Nephron (organoid): ENCODE measurements around the gene SLC48A1.

Experiments used
- H3K27ac Mint-ChIP-seq, 3 experiments: 2 replicates each; pipeline ENCODE4 v1.8.0; 2020; ENCODE audit warnings: mixed read lengths in 3 of 3, mild to moderate bottlenecking in 2 of 3, moderate library complexity in 1 of 3
- H3K27me3 Mint-ChIP-seq: 2 replicates; pipeline ENCODE4 v1.8.0; 2021; ENCODE audit warnings: low read depth, mild to moderate bottlenecking, moderate library complexity, mixed read lengths
- H3K36me3 Mint-ChIP-seq: 2 replicates; pipeline ENCODE4 v1.8.0; 2020; ENCODE audit warnings: low read depth, mixed read lengths
- H3K4me1 Mint-ChIP-seq: 2 replicates; pipeline ENCODE4 v1.8.0; 2020; ENCODE audit warnings: mixed read lengths
- H3K4me3 Mint-ChIP-seq, 3 experiments: 2 replicates each; pipeline ENCODE4 v1.8.0; 2020; ENCODE audit warnings: mild to moderate bottlenecking in 3 of 3, mixed read lengths in 3 of 3, moderate library complexity in 2 of 3
- H3K9me3 Mint-ChIP-seq: 2 replicates; pipeline ENCODE4 v1.8.0; 2020; ENCODE audit warnings: mixed read lengths
- TF ChIP-seq, protein P1 (sequence below), 3 experiments: fragments of 200-600 bp; sonication (generic); IDR thresholded peaks; one replicate each; pipeline ENCODE4 v1.5.0; 2021; ENCODE audit warnings: antibody characterized with exemption in 3 of 3; ENCODE audit not compliant: unreplicated experiment in 3 of 3

The SLC48A1 gene

DNA sequence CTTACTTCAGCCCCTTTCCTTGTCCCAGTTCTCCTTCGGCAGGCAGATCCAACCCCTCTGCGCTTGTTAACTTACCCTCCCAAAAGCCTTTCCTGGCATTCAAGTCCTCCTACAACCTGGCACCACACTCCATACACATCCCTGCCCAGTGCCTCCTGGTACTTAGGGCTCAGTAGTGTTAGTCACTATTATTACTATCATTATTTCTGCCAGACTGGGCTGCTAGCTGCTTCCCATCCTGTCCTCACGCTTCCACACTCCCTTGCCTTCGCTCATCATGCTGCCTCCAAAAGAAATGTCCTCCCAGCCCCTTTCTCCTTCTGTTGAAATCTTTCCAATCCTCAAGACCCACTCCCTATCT, 48.3 kb downstream of the SLC48A1 start:
- Mint-ChIP-seq H3K27me3 (no peaks in the 10 kb centered on the region), H3K4me3 (peak overlapping the region; percentile 94 to 98 (median 95)), H3K27ac (peak overlapping the region; percentile 99 to 100 (median 99)), H3K4me1 (peaks cover 77% of the 10 kb centered on the region), H3K36me3 (no peaks in the 10 kb centered on the region), H3K9me3 (no peaks in the 10 kb centered on the region)
- TF ChIP-seq, protein P1, sequence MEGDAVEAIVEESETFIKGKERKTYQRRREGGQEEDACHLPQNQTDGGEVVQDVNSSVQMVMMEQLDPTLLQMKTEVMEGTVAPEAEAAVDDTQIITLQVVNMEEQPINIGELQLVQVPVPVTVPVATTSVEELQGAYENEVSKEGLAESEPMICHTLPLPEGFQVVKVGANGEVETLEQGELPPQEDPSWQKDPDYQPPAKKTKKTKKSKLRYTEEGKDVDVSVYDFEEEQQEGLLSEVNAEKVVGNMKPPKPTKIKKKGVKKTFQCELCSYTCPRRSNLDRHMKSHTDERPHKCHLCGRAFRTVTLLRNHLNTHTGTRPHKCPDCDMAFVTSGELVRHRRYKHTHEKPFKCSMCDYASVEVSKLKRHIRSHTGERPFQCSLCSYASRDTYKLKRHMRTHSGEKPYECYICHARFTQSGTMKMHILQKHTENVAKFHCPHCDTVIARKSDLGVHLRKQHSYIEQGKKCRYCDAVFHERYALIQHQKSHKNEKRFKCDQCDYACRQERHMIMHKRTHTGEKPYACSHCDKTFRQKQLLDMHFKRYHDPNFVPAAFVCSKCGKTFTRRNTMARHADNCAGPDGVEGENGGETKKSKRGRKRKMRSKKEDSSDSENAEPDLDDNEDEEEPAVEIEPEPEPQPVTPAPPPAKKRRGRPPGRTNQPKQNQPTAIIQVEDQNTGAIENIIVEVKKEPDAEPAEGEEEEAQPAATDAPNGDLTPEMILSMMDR (IDR thresholded peaks at IDR 0.05; ENCODE audit: unreplicated experiment in 3 of 3), result no peak

DNA sequence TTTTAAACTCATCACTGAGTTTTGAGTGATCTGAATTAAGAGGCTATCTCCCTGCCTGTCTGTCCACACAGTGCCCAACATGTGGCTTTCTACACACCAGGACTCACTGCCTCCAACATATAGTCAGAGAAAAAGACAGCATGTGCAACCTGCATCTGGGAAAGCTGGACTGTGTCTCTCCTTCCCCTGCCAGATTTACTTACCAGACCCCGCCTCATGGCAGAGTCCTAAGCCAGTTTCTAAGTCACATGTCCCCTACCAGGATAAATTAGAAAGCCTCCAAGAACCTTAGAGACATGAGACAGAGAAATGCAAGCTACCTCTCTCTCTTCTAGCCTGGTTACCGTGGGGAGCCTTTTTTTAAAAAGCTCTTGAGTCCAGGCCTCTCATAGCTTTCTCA, 49.4 kb downstream of the SLC48A1 start:
- Mint-ChIP-seq H3K4me1 (peaks cover 67% of the 10 kb centered on the region), H3K36me3 (no peaks in the 10 kb centered on the region), H3K9me3 (no peaks in the 10 kb centered on the region), H3K27ac (peak overlapping the region; percentile 99 to 100 (median 99)), H3K27me3 (no peaks in the 10 kb centered on the region), H3K4me3 (peak overlapping the region; percentile 31 to 95 (median 50))
- TF ChIP-seq, protein P1 (IDR thresholded peaks at IDR 0.05; ENCODE audit: unreplicated experiment in 3 of 3), result no peak

DNA sequence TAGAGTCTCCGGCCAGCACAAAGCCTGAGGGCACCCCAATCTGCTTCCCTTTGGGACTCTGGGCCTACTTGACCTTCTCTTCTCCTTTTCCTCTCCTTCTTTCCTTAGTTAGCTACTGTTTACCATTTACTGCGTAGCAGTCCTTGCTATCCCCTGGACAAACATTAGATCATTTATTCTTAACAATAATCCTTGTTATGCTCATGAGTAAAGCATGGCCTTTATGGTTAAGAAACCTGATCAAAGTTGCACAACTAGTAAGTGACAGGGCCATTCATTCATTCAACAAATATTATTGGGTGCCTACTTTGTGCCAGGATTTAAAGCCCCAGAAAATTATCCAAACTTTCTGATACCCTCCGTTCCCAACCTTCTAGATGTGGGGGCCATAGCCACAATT, 49.8 kb downstream of the SLC48A1 start:
- H3K27ac Mint-ChIP-seq, result peak overlapping the region; percentile 99 to 100 (median 99)
- H3K36me3 Mint-ChIP-seq, result no peaks in the 10 kb centered on the region
- TF ChIP-seq, protein P1 (IDR thresholded peaks at IDR 0.05; ENCODE audit: unreplicated experiment in 3 of 3), result no peak
- H3K27me3 Mint-ChIP-seq, result no peaks in the 10 kb centered on the region
- peaks cover 64% of the 10 kb centered on the region for H3K4me1 Mint-ChIP-seq
- peak overlapping the region; percentile 27 to 65 (median 31) for H3K4me3 Mint-ChIP-seq
- H3K9me3 Mint-ChIP-seq, result no peaks in the 10 kb centered on the region

DNA sequence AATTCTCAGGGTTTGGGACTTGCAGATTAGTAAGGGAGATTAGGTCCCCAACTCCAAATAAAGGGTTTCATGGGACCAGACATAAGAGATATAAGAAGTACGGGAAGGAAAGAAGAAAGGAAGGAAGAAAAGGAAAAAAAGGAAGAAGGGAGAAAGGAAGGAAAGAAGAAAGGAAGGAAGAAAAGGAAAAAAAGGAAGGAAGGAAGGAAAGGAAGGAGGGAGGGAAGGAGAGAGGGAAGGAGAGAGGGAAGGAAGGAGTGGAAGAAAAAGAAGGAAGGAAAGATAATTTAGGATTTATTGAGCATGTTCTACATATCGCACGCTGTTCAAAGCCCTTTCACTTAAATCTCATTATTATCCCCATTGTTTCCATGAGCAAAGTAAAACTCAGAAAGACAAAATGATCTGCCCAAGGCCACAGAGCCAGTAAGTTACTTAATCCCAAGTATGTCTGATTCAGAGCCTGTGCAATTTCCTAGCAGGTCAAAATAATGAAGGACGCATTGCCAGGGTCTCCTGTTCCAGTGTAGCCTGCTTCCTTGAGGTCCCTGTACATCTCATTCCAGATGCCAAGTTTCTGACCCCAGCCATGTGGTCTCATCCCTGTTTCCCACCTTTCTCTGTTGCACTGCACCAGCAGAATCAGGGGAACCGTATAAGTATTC, 50.5 kb downstream of the SLC48A1 start:
- no peaks in the 10 kb centered on the region for H3K36me3 Mint-ChIP-seq
- H3K9me3 Mint-ChIP-seq, result no peaks in the 10 kb centered on the region
- H3K27me3 Mint-ChIP-seq, result no peaks in the 10 kb centered on the region
- peaks cover 64% of the 10 kb centered on the region for H3K4me1 Mint-ChIP-seq
- TF ChIP-seq, protein P1 (IDR thresholded peaks at IDR 0.05; ENCODE audit: unreplicated experiment in 3 of 3), result no peak
- H3K27ac Mint-ChIP-seq, result peak overlapping the region in 2 of 3 experiments; percentile 99
- H3K4me3 Mint-ChIP-seq, result no peak overlapping the region

DNA sequence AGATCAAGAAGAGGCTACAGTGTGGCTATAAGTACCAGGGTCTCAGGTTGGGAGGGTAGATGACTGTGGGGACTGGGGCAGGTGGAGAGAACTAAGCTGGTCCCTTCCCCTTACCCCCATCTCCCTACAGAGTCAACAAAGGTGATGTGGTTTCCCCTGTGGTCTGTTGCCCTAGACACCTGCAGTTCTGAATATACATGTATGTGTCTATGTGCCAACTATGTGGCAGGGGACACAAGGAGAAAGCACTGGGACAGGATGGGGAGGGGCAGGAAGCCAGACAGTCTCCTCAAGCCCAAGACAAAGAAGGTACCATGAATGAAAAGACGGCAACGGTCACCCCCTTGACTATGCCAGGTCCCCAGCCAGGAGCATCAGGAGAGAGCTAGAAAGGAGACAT, 51.2 kb downstream of the SLC48A1 start:
- Mint-ChIP-seq H3K4me3 (no peak overlapping the region), H3K27ac (peak overlapping the region; percentile 37 to 99 (median 44)), H3K36me3 (no peaks in the 10 kb centered on the region), H3K27me3 (no peaks in the 10 kb centered on the region), H3K4me1 (peaks cover 69% of the 10 kb centered on the region), H3K9me3 (no peaks in the 10 kb centered on the region)
- TF ChIP-seq, protein P1 (IDR thresholded peaks at IDR 0.05; ENCODE audit: unreplicated experiment in 3 of 3), result no peak

DNA sequence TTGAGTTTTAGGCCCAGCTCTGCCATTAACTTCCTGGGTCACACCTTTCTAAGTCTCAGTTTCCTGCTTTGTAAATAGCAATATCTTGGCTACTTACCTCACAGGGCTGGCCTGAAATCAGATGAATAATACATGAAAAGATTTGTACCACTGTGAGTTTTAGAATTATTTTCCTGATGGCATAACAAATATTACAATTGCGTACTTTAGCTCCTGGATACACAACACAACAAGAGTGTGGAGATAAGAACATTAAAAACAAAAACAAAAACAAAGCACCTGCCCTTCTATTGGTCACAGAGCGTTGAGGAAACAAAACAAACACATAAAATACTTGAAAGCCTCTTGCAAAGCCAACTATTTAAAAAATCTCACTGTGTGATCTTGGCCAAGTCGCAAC, 51.6 kb downstream of the SLC48A1 start:
- no peak overlapping the region for H3K4me3 Mint-ChIP-seq
- peak overlapping the region in 2 of 3 experiments; percentile 37 to 99 for H3K27ac Mint-ChIP-seq
- H3K27me3 Mint-ChIP-seq, result no peaks in the 10 kb centered on the region
- H3K36me3 Mint-ChIP-seq, result no peaks in the 10 kb centered on the region
- TF ChIP-seq, protein P1 (IDR thresholded peaks at IDR 0.05; ENCODE audit: unreplicated experiment in 3 of 3), result no peak
- peaks cover 73% of the 10 kb centered on the region for H3K4me1 Mint-ChIP-seq
- no peaks in the 10 kb centered on the region for H3K9me3 Mint-ChIP-seq
